HG03159 (cell line): ENCODE data around the gene SEC16A.

Source experiments
- ATAC-seq: cut with Tn5 transposase; IDR thresholded peaks from one replicate; pipeline ENCODE4 v1.9.1; 2021; ENCODE audit warnings: mild to moderate bottlenecking, moderate library complexity; ENCODE audit not compliant: unreplicated experiment

Gene SEC16A

DNA sequence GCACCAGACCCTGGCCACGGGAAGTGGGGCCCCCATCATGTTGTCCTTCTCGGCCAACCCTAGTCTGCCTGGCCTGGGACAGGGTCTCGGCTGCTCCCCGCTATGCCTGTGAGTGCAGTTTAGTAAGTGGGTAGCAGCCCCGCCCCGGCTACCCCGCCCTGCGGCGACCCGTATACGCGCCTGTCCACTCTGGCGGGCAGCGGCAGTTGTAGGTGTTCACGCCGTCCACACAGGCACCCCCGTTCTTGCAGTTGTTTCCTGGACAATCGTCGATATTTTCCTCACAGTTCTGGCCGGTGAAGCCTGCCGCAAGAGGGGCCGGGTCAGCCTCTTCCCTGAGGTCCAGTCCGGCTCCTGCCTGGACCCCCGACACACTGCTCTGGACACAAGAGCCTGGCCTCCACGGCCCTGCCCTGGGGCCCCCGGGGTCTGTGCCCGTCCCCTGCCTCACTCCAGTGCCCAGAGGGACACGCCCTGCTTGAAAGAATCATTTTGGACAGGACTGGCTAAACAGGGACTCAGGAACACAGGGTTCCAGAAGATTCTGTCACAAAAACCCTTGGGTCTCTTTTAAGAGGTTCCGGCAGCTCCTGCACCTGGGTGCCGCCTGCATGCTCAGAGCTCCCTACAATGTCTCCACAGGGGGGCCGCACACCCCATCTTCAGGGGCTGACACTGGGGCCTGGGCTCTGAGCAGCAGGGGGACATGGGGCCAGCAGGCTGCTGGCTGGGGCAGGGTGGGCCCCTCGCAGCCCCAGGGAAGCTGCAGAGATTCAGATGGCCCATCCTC is 36.6 kb upstream of the SEC16A start:
- ATAC-seq: no peak

DNA sequence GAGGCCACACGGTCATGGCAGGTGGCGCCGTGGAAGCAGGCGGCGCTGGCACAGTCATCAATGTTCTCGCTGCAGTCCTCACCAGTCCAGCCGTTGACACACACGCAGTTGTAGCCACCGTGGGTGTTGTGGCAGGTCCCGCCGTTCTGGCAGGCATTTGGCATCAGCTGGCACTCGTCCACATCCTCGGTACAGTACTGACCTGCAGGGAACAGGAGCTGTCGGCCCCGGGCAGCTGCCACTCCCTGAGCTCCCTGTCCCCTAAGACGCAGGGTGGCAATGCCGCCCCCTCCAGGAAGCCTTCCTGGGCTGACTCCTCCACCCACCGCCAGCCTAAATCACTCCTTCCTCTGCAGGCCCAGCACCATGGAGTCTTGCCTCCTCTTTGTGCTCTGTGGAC is 35.8 kb upstream of the SEC16A start:
- ATAC-seq: no peak

DNA sequence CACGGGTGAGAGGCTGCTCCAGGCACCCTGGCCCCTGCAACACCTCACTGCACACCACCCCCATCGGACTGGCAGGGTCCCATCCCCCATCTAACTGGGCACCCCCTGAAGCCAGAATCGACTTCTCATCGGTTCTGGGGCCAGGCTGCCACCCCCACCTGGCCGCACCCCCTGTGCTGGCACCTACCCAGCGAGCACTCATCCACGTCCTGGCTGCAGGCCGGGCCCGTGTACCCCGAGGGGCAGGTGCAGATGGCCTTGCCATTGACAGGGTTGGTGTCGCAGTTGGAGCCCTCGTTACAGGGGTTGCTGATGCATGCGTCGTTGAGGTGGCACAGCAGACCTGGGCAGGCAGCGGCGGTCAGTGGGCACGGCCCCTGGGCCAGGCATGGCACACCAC is 35.1 kb upstream of the SEC16A start:
- ATAC-seq: no peak

DNA sequence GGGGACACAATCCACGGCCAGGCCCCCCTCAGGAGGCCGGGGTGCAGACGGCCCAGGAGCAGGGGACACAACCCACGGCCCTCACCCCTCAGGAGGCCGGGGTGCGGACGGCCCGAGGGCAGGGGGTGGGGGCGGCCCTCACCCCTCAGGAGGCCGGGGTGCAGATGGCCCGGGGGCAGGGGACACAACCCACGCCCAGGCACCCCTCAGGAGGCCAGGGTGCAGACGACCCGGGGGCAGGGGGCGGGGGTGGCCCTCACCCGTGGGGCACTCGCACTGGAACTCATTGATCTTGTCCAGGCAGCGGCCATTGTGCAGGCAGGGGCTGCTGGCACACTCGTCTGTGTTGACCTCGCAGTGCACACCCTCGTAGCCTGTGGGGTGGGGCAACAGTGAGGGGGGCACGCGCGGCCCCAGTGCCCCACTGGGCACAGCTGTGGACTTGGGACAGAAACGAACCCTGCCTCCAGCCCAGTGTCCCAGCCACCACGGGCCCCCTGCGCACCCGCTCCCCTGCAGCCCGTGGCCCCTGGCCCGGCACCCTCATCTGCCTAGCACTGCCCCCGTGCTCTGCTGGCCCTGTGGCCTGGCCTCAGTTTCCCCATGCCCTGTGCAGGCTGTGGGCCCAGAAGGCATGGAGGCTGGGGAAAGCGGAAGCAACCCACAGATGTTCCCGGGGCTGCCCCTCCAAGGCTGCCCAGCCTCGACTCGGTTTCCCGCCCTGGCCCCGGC is 34.3 kb upstream of the SEC16A start:
- ATAC-seq: no peak

DNA sequence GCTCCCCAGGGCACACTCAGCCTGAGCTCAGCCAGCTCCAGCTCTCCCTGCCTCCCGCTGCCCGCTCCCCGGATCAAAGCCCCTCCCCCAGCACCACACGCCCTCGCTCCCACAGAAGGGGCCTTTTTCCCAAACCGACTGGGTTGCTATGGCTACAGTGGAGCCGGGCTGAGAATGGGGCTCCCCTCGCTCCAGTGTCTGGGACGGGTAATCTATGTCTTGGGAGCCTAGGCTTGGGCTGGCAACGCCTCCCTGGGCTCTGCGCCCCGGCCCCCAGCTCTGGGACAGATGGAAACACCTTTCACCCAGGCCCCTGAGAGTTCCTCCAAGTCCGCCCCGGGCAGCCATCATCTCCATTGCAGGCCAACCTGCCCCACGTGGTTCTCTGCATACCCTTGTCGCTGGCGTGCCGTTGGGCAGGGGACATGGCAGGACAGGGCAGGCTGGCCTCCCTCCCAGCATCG is 33.4 kb upstream of the SEC16A start:
- no peak for ATAC-seq

DNA sequence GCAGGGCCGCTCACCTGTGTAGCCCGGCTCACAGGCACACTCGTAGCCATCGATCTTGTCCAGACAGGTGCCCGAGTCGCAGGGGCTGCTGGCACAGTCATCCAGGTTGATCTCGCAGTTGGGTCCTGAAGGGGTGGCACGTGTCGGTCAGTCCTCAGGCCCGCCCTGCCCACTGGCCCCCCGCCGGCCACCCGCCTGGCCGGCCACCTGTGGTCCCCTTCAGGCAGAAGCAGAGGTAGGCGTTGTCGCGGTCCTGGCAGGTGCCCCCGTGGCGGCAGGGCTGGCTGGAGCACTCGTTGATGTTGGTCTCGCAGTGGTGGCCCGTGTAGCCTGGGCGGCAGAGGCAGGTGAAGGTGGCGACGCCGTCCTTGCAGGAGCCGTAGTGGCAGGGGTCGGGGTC is 32.4 kb upstream of the SEC16A start:
- ATAC-seq: no peak

DNA sequence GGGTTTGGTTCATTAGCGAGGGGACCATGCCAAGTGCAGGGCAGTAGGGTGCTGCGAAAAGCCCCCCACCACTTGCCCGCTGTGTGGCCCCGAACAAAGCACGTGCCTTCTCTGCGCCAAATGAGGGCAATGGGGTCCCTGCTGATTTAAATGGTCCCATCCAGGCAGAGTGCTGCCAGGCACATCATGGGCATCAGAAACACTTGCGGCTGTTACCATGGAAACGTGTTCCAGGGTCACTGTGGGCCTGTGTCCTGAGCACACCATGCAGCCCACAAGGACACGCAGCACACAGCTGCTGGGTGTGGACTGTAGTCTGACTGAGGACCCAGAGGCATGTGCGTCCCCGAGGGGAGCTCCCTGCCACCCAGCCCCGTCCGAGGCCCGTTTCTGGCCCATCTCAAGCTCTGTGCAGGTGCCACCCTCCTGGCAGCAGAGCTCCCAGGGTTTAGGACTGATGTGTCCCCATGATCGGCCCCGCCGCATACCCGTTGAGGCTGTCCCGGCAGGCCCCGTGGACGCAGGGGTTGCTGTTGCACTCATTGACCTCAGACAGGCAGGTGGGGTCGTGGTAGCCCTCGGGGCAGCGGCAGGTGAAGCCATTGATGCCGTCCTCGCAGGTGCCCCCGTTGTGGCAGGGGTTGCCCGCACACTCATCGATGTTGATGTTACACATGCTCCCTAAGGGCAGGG is 31.3 kb upstream of the SEC16A start:
- no peak for ATAC-seq

DNA sequence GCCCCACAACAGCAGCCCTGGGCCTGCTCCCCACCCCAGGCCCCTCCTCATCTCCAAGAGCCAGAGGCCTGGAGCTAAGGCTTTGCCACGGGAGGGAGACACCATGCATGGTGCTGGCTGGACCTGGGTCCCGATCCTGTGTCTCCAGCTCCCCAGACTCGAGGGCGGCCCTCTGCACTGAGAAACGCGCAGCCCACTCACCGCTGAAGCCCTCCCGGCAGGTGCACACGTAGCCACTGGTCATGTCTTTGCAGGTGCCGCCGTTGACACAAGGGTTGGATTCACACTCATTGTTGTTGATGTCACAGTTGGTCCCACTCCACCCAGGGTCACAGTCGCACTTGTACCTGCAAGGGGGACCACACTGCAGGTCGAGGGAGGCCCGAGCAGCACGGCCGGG is 30.4 kb upstream of the SEC16A start:
- ATAC-seq: no peak

DNA sequence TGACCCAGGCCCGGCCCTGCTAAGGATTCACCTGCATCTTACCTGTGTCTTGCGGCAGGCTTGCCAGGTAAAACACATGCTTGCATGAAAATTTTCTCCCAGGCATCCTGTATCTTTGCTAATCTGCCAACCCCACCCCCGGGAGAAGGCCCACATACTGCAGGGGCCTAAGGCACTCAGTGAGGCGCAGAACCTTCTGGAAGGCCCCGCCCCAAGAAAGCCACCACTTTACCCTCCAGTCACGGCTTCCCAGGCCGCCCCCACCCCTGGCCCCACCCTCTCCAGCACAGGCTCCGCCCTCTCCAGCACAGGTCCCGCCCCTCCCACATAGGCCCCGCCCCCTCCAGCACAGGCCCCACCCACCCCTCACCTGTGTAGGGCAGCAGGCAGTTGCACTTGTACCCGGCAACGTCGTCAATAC is 29.8 kb upstream of the SEC16A start:
- ATAC-seq: no peak

DNA sequence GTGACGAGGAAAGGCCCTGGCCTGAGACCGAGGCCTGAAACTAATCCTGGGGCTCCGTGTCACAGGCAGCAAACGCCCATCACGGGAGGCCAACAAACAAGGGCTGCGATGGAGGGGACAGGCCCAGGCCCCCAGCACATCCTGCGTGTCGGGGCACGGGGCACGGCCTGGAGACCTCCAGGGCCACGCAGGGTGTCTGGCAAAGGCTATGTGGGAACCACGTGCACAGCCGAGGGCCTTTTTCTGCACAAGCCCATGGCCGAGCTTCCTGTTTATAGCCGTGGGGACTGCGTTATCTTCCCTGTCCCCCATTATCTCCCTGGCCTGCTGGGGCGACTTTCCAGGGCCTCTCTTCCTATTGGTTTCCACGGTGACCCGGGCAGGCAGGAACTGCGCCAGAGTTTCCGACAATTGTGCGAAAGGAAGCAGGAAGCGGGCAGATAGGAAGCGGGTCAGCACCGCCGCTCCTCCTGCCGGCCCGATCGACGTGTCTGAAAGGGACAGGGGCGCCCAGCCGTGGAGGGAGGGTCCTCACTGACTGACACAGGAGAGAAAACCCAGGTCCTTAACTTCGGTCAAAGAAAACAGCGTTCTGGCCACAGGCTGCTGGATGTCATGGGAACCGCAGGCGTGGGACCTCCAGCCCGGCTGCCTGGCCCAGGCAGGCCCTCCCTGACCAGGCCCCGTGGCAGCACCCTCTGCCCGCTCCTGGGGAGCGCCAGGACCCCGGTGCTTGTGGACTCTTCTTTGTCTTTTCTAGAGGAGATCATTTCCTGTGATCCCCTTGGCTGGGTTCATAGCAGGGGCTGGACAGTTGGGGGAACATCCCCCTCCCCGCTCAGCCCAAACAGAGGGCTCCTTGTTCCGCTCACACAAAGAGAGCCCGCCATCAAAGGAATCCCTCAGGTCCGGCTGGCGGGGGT is 29.1 kb upstream of the SEC16A start:
- ATAC-seq: no peak

DNA sequence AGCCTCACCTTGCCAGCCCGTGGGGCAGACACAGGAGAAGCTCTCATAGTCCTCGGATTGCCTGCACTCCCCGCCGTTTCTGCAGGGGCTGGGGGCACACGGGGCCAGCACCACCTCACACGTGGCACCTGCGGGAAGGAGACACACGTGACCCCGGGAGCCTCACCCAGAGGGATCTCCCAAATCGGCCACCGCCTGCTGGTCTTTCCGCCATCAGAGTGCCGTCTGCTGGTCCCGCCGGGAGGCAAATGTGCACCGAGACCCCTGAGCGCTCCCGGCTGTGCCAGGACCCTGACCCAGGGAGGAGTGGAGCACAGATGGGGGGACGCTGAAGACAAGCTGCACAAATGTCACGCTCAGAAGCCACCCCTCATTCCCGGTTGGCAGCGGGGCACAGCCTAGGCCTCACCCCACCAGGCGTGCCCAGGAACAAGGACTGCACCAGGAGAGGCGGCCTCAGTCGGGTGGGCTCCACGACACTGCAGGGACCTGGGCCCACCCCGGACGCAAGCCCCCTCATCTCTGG is 28.4 kb upstream of the SEC16A start:
- no peak for ATAC-seq

DNA sequence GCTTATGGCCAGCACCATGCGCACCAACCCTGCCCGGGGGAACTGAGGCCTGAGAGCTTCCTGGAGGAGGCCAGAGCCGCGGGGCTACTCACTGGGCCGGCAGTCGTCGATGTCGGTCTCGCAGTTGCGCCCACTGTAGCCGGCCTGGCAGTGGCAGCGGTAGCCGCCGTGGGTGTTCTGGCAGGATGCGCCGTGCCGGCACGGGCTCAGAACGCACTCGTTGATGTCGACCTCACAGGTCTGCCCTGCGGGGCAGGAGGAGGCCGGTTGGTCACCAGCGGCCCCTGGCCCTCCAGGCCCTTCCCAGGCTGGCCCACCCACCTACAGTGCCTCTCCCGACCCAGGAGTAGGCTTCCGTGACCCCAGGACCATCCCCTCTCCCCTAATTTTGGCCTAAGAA is 27.7 kb upstream of the SEC16A start:
- ATAC-seq: no peak

DNA sequence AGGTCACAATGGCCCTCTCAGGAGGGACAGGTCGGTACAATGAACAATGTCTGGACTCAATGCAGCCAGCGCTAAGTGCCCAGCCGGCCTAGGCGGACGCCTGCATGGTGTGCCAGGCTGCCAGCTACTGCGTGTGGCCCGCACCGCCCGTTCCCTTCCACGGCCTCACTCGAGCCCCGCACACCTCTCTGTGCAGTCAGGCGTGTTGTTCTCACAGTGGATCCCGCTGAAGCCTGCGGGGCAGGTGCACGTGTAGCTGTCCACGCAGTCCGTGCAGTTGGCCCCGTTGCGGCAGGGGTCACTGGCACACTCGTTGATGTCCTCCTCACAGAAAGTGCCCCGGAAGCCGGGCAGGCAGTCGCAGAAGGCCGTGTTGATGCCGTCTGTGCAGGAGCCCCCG is 26.7 kb upstream of the SEC16A start:
- no peak for ATAC-seq

DNA sequence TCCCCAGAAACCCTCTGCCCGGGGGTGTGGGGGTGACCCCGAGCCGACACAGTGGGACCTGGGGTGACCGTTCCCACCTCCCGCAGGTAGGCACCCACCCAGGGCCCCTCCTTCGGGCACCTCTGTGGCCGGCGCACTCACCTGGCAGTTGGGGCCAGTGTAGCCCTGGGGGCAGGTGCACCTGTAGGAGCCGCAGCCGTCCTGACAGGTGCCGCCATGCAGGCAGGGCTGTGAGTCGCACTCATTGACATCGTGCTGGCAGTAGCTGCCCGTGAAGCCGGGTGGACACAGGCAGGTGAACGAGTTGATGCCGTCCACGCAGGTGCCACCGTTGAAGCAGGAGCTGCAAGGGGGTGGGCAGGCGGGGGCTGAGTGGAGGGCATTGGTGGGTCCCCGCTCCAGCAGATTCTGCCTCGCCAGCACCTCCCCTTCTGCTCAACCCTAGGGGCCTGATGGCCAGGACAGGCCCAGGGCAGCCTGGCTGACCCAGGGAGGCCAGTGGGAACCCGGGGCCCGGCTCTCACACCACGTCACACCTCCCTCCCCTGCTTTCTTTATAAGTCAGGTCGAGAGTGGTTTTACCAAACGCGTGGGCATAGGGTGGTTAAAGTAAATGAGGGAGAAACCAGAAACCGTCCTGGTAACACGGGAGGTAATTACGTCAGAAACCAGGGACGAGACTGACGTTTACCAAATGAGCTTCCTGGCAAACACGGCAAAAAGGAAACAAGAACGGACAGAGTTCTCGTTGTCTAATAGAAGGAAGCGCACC is 26.1 kb upstream of the SEC16A start:
- ATAC-seq: no peak

DNA sequence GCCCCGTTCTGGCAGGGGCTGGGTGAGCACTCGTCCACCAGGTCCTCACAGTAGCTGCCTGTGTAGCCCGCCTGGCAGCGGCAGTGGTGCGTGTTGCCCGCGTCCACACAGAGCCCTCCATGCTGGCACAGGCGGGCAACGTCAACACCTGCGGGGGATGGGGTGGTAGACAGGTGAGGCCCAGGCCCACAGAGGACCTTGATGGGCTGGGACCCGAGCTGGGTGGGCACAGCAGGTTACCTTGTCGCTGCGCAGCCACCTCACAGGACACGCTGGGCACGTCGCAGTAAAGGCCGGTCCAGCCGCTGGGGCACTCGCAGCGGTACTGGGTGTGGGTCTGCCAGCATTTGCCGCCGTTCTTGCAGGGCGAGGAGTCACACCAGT is 25.1 kb upstream of the SEC16A start:
- no peak for ATAC-seq

DNA sequence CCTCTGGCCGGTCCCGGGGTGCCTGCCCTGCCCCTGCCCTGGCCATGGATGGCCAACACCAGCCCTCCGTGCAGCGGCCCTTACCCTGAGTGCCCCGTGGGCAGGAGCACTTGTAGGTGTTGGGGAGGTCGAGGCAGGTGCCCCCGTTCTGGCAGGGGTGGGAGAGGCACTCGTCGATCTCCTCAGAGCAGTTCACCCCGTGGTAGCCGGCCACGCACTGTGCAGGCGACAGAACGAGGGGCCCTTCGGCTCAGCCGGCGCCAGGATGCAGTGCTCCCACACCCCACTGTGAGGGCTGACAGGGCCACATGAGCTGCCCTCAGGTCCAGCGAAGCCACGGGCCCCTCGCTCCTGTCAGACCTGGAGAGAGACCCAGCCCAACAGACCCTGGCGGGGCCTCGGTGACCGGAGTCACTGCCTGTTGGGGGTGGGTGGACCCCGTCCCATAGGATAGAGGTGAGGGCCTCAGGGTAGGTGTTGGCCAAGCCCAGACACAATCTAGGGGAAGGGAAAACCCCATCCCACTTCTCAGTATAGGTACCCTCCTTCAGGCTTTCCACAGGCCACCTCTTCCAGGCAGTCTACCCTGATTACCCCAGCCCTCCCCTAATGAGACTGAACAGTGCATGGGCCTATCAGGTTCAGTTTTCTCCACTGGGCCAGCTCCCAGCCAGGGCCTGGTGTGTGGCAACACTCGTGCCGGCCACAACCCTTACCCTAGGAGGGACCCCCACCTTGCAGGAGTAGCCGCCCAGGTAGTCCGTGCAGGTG is 24.6 kb upstream of the SEC16A start:
- ATAC-seq: no peak

DNA sequence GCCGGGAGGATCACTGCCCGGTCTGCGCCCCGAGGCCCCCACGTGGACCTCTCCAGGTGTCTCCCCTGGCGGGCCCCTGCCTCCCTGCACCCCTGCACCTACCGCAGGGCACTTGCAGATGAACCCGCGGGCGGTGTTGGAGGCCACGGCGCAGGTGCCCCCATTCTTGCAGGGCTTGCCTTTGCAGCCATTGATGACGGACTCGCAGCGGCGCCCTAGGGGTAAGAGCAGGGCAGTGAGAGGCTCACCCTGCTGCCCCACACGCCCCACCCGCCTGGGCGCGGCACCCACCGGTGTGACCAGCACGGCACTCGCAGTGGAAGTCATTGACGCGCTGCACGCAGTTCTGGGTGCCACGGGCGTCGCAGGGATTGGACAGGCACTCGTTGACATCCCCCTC is 23.6 kb upstream of the SEC16A start:
- no peak for ATAC-seq

DNA sequence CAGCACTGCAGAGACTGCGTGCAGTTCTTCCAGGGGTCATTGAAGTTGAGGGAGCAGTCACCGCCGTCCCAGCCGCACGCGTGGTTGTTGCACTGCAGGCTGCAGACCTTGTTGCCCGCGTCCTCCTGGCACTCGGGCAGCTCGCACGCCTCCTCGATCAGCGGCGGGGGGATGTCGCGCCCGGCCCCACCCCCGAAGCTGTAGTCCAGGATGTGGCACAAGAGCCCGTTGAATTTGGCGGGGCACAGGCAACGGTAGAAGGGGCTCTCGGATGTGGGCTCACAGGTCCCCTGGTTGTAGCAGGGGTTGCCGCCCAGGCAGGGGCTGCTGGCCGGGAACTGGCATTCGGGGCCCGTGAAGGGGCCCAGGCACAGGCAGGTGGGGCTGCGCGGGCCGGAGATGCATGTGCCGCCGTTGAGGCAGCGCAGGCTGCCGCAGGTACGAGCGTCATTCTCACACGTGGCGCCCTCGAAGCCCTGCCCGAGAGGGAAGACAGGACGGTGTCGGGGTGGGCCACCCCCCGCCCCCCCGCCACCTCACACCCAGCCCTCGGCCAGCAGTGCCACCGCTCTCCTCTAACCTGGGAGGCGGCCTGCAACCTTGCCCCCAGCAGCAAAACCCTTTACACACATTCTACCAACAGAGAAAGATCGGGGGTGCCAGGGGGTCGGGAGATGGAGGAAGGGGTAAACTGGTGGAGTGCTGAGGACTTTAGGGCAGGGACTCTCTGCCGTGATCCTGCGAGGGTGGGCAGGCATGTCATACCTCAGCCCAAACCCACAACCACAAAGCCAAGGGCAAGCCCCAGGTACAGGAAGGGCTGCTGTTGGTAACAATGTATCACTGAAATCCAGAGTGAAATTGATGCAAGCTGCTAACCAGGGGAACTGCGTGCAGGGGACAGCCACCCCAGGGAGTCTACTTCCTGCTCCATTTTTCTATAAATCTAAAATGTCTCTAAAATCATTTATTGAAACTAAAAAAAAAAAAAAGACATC is 22.9 kb upstream of the SEC16A start:
- no peak for ATAC-seq
